Measurements from ENCODE around the gene LANCL2. TPM values are rescaled to one million over a fixed set of nuclear protein-coding genes. Genes with fewer than 3 reads are reported as not detected.
"Not testable (repeated sequence)": the region's sequence is repeated elsewhere in the genome, so short reads cannot be mapped to it uniquely, and the experiment has no call there.

LANCL2 gene
- total RNA-seq, 2 donors from 2014 or later = 6.7 to 9.4 TPM

DNA sequence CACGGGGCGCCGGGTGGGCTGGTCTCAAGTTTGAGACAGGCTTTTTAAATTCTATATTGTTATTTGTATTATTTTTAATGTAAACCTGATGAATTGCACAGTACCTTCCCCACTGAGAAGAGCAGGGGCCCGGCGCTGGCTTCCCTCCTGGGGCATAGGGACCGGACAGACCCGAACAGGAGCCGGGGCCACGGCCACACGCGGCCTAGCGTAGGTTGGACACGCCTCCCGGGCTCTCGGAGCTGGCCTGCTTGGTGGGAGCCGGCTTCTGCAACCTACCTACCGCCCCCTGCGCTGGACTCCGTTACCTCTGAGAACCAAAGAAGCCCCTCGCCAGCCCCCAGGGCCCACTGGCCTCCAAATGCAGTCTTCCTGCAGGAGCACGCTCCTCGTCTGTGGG, 19.8 kb upstream of the LANCL2 start:
- no peaks in the 10 kb centered on the region for H3K36me3 Mint-ChIP-seq (ENCODE audit: low read depth)

DNA sequence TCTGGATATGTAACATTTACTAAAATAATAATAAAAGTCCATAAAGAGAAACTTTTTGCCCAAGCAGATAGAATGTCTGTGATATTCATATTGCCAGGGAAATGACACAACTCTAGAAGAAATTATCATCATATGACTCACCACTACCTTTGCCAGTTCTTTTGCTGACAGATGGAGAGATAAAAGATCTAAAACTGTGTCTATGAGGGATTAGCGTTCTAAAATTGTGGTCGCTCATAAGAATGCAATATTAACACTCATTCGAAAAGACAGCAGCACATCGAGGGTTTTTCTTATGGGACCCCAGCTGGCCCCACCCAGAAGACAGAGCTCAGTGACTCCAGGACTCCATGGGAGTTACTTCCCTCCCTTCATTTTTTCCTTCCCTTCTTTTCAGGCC, 16.6 kb upstream of the LANCL2 start:
- Mint-ChIP-seq H3K4me3 (no peak overlapping the region), H3K27me3 (peaks cover 6% of the 10 kb centered on the region), H3K27ac (peak overlapping the region; percentile 59), H3K4me1 (no peaks in the 10 kb centered on the region), H3K36me3 (ENCODE audit: low read depth) (no peaks in the 10 kb centered on the region), H3K9me3 (no peaks in the 10 kb centered on the region)
- peak; percentile 85 for ATAC-seq (replicated peaks)

More for the DNA sequence above, 19.8 kb upstream of the LANCL2 start:
- Mint-ChIP-seq H3K4me1 (no peaks in the 10 kb centered on the region), H3K9me3 (no peaks in the 10 kb centered on the region), H3K4me3 (no peak overlapping the region), H3K27ac (no peak overlapping the region), H3K27me3 (peaks cover 6% of the 10 kb centered on the region)
- no peak for ATAC-seq (replicated peaks)

DNA sequence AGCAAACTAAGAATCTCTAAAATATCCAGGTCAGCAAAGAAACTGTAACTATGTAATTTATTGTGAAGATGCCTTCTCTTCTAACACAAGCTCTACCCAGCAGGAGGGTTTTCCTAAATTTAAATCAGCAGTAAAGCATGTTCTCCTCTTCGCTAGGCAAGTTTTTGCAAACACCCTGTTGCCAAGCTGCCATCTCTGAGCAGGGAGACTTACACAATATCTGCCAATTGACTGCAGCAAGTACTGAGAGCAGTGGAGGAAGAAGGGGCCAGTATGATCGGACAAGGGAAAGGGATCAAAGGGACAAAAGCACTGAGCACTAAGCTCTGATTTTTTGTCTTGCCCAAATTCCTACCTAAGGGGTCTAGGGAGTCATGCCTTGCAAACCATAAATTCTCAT, 16.0 kb upstream of the LANCL2 start:
- Mint-ChIP-seq H3K4me1 (no peaks in the 10 kb centered on the region), H3K9me3 (no peaks in the 10 kb centered on the region), H3K36me3 (ENCODE audit: low read depth) (no peaks in the 10 kb centered on the region), H3K27ac (peak overlapping the region; percentile 59), H3K4me3 (no peak overlapping the region), H3K27me3 (peaks cover 6% of the 10 kb centered on the region)
- ATAC-seq (replicated peaks) = no peak

- no peak overlapping the region for H3K27ac Mint-ChIP-seq
- no peaks in the 10 kb centered on the region for H3K4me1 Mint-ChIP-seq
- H3K4me3 Mint-ChIP-seq = no peak overlapping the region
- H3K9me3 Mint-ChIP-seq = no peaks in the 10 kb centered on the region
- ATAC-seq (replicated peaks) = no peak
- no peaks in the 10 kb centered on the region for H3K36me3 Mint-ChIP-seq (ENCODE audit: low read depth)
- peaks cover 6% of the 10 kb centered on the region for H3K27me3 Mint-ChIP-seq
Measured at GRCh38 chr7:55350281-55350680, 14.9 kb upstream of the LANCL2 start.

GRCh38 chr7:55351263-55351662, 13.9 kb upstream of the LANCL2 start:
- Mint-ChIP-seq H3K27ac (no peak overlapping the region), H3K4me1 (no peaks in the 10 kb centered on the region), H3K4me3 (no peak overlapping the region), H3K9me3 (no peaks in the 10 kb centered on the region), H3K27me3 (peaks cover 6% of the 10 kb centered on the region), H3K36me3 (ENCODE audit: low read depth) (no peaks in the 10 kb centered on the region)
- ATAC-seq (replicated peaks) = no peak

- H3K4me1 Mint-ChIP-seq; H3K9me3 Mint-ChIP-seq; H3K36me3 Mint-ChIP-seq (ENCODE audit: low read depth); H3K27me3 Mint-ChIP-seq; H3K4me3 Mint-ChIP-seq; ATAC-seq (replicated peaks); H3K27ac Mint-ChIP-seq: not testable (repeated sequence)
Measured at GRCh38 chr7:55352947-55353273, 12.2 kb upstream of the LANCL2 start.

GRCh38 chr7:55360486-55360885, 4.7 kb upstream of the LANCL2 start:
- ATAC-seq (replicated peaks) = no peak
- H3K4me3 Mint-ChIP-seq = no peak overlapping the region
- H3K9me3 Mint-ChIP-seq = no peaks in the 10 kb centered on the region
- no peak overlapping the region for H3K27ac Mint-ChIP-seq
- H3K27me3 Mint-ChIP-seq = peaks cover 12% of the 10 kb centered on the region
- no peaks in the 10 kb centered on the region for H3K36me3 Mint-ChIP-seq (ENCODE audit: low read depth)
- peaks cover 8% of the 10 kb centered on the region for H3K4me1 Mint-ChIP-seq

- H3K4me3 Mint-ChIP-seq = no peak overlapping the region
- H3K9me3 Mint-ChIP-seq = no peaks in the 10 kb centered on the region
- ATAC-seq (replicated peaks) = no peak
- peaks cover 10% of the 10 kb centered on the region for H3K36me3 Mint-ChIP-seq (ENCODE audit: low read depth)
- peaks cover 9% of the 10 kb centered on the region for H3K4me1 Mint-ChIP-seq
- H3K27ac Mint-ChIP-seq = no peak overlapping the region
- peaks cover 12% of the 10 kb centered on the region for H3K27me3 Mint-ChIP-seq
Measured at GRCh38 chr7:55361560-55361959, 3.6 kb upstream of the LANCL2 start.

DNA sequence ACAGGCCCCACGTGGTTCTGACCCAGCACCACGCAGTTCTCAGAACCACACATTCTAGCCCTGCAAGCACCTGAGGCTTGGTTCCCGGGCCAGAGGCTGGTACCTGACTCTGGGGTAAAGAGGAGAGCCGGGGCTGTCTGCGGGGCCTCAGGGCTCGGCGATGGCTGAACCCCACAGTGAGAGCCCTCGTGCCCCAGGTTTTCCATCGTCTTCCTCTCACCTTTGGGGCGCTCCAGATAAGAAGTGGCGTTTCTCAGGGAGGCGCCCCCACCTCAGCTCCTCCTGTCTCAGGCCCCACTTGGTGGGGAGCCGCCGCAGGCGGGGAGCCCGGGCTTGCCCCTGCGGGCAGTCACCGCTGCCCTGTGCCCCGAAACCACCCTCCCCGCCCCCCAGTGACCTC, 2.2 kb upstream of the LANCL2 start:
- H3K4me1 Mint-ChIP-seq = peaks cover 16% of the 10 kb centered on the region
- no peaks in the 10 kb centered on the region for H3K9me3 Mint-ChIP-seq
- H3K27me3 Mint-ChIP-seq = peaks cover 12% of the 10 kb centered on the region
- H3K36me3 Mint-ChIP-seq (ENCODE audit: low read depth) = peaks cover 14% of the 10 kb centered on the region
- no peak for ATAC-seq (replicated peaks)
- H3K27ac Mint-ChIP-seq = no peak overlapping the region
- no peak overlapping the region for H3K4me3 Mint-ChIP-seq

GRCh38 chr7:55363386-55364170, 1.6 kb upstream of the LANCL2 start:
- peak overlapping the region; percentile 95 for H3K4me3 Mint-ChIP-seq
- ATAC-seq (replicated peaks) = no peak
- peaks cover 8% of the 10 kb centered on the region for H3K27me3 Mint-ChIP-seq
- peaks cover 22% of the 10 kb centered on the region for H3K4me1 Mint-ChIP-seq
- peaks cover 14% of the 10 kb centered on the region for H3K36me3 Mint-ChIP-seq (ENCODE audit: low read depth)
- H3K9me3 Mint-ChIP-seq = no peaks in the 10 kb centered on the region
- no peak overlapping the region for H3K27ac Mint-ChIP-seq

- Mint-ChIP-seq H3K27me3 (no peaks in the 10 kb centered on the region), H3K4me1 (peaks cover 22% of the 10 kb centered on the region)
- ATAC-seq (replicated peaks) = peak; percentile 87
Measured at GRCh38 chr7:55365675-55366460, 731 bp downstream of the LANCL2 start.

GRCh38 chr7:55366461-55367070, 1.4 kb downstream of the LANCL2 start:
- no peaks in the 10 kb centered on the region for H3K27me3 Mint-ChIP-seq
- peak overlapping the region; percentile 95 for H3K4me3 Mint-ChIP-seq
- H3K27ac Mint-ChIP-seq = peak overlapping the region; percentile 96
- H3K4me1 Mint-ChIP-seq = peaks cover 22% of the 10 kb centered on the region
- ATAC-seq (replicated peaks) = peak; percentile 24
- no peaks in the 10 kb centered on the region for H3K9me3 Mint-ChIP-seq
- peaks cover 14% of the 10 kb centered on the region for H3K36me3 Mint-ChIP-seq (ENCODE audit: low read depth)

More at GRCh38 chr7:55365675-55366460, 731 bp downstream of the LANCL2 start:
- Mint-ChIP-seq H3K27ac (peak overlapping the region; percentile 96), H3K36me3 (ENCODE audit: low read depth) (peaks cover 14% of the 10 kb centered on the region), H3K9me3 (no peaks in the 10 kb centered on the region), H3K4me3 (peak overlapping the region; percentile 95)

GRCh38 chr7:55367283-55367840, 2.2 kb downstream of the LANCL2 start:
- H3K4me3 Mint-ChIP-seq = peak overlapping the region; percentile 95
- H3K36me3 Mint-ChIP-seq (ENCODE audit: low read depth) = peaks cover 14% of the 10 kb centered on the region

More at GRCh38 chr7:55367283-55367840, 2.2 kb downstream of the LANCL2 start:
- Mint-ChIP-seq H3K27me3 (no peaks in the 10 kb centered on the region), H3K4me1 (peaks cover 22% of the 10 kb centered on the region), H3K27ac (peak overlapping the region; percentile 96), H3K9me3 (no peaks in the 10 kb centered on the region)
- ATAC-seq (replicated peaks) = no peak
